Endothelial cell (in vitro differentiated cells): ENCODE measurements around the gene NBAS. TPM values are rescaled to one million over a fixed set of nuclear protein-coding genes. Genes with fewer than 3 reads are reported as not detected.

Source experiments
- DNase-seq: peaks from one replicate; pipeline ENCODE4 v3.0.0; 2021; ENCODE audit warnings: low spot score
- H3K27ac Mint-ChIP-seq: one replicate; pipeline ENCODE4 v1.8.0; 2021; ENCODE audit warnings: mixed read lengths, inconsistent platforms; ENCODE audit not compliant: unreplicated experiment
- H3K27me3 Mint-ChIP-seq: one replicate; pipeline ENCODE4 v1.8.0; 2021; ENCODE audit warnings: mild to moderate bottlenecking, moderate library complexity, mixed read lengths, inconsistent platforms; ENCODE audit not compliant: unreplicated experiment
- H3K36me3 Mint-ChIP-seq: one replicate; pipeline ENCODE4 v1.8.0; 2021; ENCODE audit warnings: mild to moderate bottlenecking, low read depth, mixed read lengths, inconsistent platforms; ENCODE audit not compliant: unreplicated experiment
- H3K4me1 Mint-ChIP-seq: one replicate; pipeline ENCODE4 v1.8.0; 2021; ENCODE audit warnings: mild to moderate bottlenecking, mixed read lengths, inconsistent platforms; ENCODE audit not compliant: unreplicated experiment
- H3K4me3 Mint-ChIP-seq: one replicate; pipeline ENCODE4 v1.8.0; 2021; ENCODE audit warnings: mild to moderate bottlenecking, mixed read lengths, inconsistent platforms; ENCODE audit not compliant: unreplicated experiment
- H3K9me3 Mint-ChIP-seq: one replicate; pipeline ENCODE4 v1.8.0; 2021; ENCODE audit warnings: mixed read lengths, inconsistent platforms; ENCODE audit not compliant: unreplicated experiment
- CTCF ChIP-seq: fragments of 200-600 bp; sonication (generic); IDR thresholded peaks from one replicate; pipeline ENCODE4 v1.5.0; 2021; ENCODE audit warnings: antibody characterized with exemption; ENCODE audit not compliant: unreplicated experiment
- total RNA-seq: library from RNA; stranded (reverse); fragmentation: NEBNext Ultra II Directional; extraction: Animal tissue kit (Norgen Biotek cat#: 25700); gene quantifications from one replicate; pipeline ENCODE4 v1.2.1, GENCODE V29; 2021; ENCODE audit not compliant: unreplicated experiment

NBAS gene
- total RNA-seq, 1 donor from 2014 or later: 52.8 TPM

GRCh38 chr2:15160201-15160991, 400.7 kb downstream of the NBAS start:
- peak; percentile 7 for TF ChIP-seq CTCF
- peaks cover 26% of the 10 kb centered on the region for H3K4me1 Mint-ChIP-seq

GRCh38 chr2:15159751-15160177, 401.4 kb downstream of the NBAS start:
- TF ChIP-seq CTCF: peak; percentile 45
- peak; percentile 57 for DNase-seq
- H3K27me3 Mint-ChIP-seq: peaks cover 7% of the 10 kb centered on the region
- H3K4me3 Mint-ChIP-seq: no peak overlapping the region
- H3K4me1 Mint-ChIP-seq: peaks cover 26% of the 10 kb centered on the region
- no peaks in the 10 kb centered on the region for H3K36me3 Mint-ChIP-seq
- H3K27ac Mint-ChIP-seq: no peak overlapping the region
- no peaks in the 10 kb centered on the region for H3K9me3 Mint-ChIP-seq

More at GRCh38 chr2:15160201-15160991, 400.7 kb downstream of the NBAS start:
- Mint-ChIP-seq H3K36me3 (no peaks in the 10 kb centered on the region), H3K27me3 (peaks cover 7% of the 10 kb centered on the region), H3K4me3 (no peak overlapping the region), H3K9me3 (no peaks in the 10 kb centered on the region), H3K27ac (no peak overlapping the region)
- DNase-seq: no peak

- no peak for DNase-seq
- Mint-ChIP-seq H3K9me3 (no peaks in the 10 kb centered on the region), H3K4me3 (no peak overlapping the region), H3K36me3 (no peaks in the 10 kb centered on the region), H3K27ac (no peak overlapping the region), H3K27me3 (peaks cover 7% of the 10 kb centered on the region), H3K4me1 (peaks cover 26% of the 10 kb centered on the region)
- no peak for TF ChIP-seq CTCF
These were observed 401.9 kb downstream of the NBAS start for GRCh38 chr2:15159206-15159605.

GRCh38 chr2:15158532-15158931, 402.6 kb downstream of the NBAS start:
- no peak for DNase-seq
- H3K4me1 Mint-ChIP-seq: peaks cover 26% of the 10 kb centered on the region
- H3K27ac Mint-ChIP-seq: no peak overlapping the region
- no peaks in the 10 kb centered on the region for H3K36me3 Mint-ChIP-seq
- no peak overlapping the region for H3K4me3 Mint-ChIP-seq
- no peak for TF ChIP-seq CTCF
- H3K9me3 Mint-ChIP-seq: no peaks in the 10 kb centered on the region
- H3K27me3 Mint-ChIP-seq: peaks cover 7% of the 10 kb centered on the region

GRCh38 chr2:15158100-15158499, 403.0 kb downstream of the NBAS start:
- no peak for TF ChIP-seq CTCF
- DNase-seq: no peak
- H3K27ac Mint-ChIP-seq: no peak overlapping the region
- no peaks in the 10 kb centered on the region for H3K9me3 Mint-ChIP-seq
- H3K36me3 Mint-ChIP-seq: no peaks in the 10 kb centered on the region
- peaks cover 7% of the 10 kb centered on the region for H3K27me3 Mint-ChIP-seq
- H3K4me3 Mint-ChIP-seq: no peak overlapping the region
- H3K4me1 Mint-ChIP-seq: peaks cover 26% of the 10 kb centered on the region
